COR-L47 (cell line): Measurements from ENCODE around the gene ENTPD1.

Source experiments
- DNase-seq: peaks from one replicate; lab custom pipeline; 2025; lab: John Stamatoyannopoulos, UW

Gene ENTPD1

DNA sequence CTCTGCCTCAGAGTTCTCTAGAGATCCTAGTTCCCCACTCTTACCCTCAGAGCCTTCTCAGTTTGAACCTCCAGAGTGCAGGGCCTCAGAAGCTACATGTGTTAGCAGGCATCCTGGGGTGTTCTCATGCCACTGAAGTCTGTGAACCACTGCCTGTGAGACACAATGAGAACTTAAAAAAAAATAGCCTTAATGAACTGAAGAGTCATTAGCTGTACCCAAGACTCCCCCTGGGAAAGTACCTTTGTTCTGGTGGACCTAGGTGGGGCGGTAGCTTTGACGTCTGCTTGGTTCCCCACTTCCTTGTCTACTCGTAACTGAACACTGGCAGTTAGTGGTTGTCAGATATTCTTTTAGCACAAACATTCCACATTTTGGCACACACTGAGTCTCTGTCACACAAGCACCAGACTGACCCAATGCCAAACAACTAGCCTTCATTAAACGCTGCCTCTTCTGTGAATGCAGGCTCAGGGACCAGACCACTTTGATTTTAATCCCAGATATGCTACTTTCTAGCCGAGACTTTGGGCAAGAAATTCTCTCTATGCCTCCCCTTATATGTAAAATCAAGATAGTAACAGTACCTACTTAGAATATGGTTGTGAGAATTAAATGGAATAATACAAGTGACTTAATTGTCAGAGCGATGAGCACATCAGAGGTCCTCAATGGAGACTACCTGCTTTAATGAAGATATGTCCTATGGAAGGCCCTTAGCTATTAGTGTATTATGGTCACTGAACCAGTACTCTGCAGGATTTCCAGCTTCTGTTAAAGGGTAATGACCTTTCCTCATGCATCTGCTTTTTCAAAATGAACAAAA, 76.5 kb downstream of the ENTPD1 start:
- no peak for DNase-seq

DNA sequence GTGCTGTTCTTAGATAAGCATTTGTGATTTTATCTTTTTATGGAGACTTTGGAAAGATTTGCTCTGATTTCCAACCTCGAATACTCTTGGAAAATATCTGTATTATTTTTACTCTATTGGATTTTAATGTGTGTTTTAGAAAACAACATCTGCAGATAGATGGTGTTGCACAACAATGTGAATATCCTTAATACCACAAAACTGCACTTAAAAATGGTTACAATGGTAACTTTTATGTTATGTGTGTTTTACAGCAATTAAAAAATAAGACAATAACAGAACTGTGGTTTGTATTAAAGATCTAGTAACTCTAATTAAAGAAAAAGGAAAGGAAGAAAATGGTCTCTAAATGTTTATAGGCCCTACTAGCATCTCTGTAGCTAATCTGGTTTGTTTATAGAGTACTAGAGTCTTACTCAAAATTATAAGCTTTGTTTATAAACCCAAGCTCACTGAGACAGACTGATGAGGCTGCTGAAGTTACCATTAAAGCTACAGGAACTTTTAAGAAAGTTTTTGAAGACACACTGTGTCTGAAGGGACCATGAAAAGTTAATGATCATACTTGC, 77.2 kb downstream of the ENTPD1 start:
- DNase-seq, result no peak

GRCh38 chr10:95834406-95834805, 78.4 kb downstream of the ENTPD1 start:
- DNase-seq, result no peak

DNA sequence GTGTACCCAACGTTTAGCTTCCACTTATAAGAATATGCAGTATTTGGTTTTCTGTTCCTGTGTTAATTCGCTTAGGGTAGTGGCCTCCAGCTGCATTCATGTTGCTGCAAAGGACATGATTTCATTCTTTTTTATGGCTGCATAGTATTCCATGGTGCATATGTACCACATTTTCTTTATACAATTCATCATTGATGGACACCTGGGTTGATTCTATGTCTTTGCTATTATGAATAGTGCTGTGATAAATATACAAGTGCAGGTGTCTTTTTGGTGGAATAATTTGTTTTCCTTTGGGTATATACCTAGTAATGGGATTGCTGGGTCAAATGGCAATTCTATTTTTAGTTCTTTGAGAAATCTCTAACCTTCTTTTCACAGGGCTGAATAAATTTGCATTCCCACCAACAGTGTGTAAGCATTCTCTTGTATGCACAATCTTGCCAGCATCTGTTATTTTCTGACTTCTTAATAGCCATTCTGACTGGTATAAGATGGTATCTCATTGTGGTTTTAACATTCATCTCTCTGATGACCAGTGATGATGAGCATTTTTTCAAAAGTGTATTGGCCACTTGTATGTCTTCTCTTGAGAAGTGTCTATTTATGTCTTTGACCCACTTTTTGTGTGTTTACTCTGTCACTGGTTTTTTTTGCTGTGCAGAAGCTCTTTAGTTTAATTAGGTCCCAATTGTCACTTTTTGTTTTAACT, 79.3 kb downstream of the ENTPD1 start:
- no peak for DNase-seq

- no peak for DNase-seq
Measured at GRCh38 chr10:95835911-95836310, 79.9 kb downstream of the ENTPD1 start.

DNA sequence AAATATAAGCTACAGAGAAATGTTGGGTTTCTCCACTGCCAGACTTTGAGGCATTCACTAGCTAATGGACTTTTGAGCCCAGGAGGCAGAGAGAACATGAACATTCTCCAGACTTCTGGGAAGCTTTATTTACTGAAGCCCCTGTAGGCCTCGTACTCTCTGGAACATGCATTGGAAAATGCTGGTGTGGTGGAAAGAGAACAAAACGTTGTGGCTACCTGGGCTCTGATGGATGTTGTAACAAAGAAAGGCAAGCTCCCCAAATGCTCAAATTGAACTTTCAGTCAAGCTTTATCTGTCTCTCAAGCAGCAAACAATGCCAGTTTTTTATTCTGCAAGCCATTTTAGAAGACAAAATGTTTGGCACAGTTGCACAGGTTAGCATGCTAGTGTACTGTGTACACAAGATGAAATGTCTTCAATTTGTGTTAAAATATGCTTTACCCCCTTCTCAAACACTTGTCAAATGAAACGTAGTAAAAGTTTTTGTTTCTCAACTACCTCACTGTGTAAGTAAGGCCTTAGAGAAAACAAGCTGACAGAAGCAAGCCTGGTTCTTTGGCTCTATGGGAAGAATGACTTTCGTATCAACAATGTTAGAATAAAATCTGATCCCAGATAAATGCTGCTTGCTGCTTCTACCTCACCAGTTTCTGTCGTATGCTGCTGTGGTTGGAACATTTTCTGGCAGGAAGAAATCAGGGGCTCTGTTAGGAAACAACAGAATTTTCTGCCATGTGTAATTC, 80.8 kb downstream of the ENTPD1 start:
- DNase-seq, result no peak

DNA sequence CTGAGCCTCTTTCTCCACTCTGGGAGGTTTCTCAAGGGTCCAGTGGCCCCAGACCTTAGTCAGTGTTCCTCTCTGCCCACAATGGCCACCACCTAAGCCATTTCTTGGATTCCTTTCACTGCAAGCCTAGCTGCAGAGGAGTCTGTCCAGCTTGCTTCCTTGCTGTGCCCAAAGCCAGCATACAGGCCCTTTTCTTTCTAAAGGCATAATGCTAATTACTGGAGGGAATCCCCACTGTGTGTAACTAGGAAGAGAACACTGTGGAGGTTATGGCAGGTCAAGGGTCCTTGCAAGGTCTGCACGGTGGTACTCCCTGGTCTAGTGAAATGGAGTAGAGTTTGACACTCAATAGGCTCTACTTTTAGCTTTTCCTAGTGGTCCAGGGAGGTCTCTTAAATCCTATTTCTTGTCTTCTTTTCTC, 81.4 kb downstream of the ENTPD1 start:
- DNase-seq, result no peak

GRCh38 chr10:95837783-95838182, 81.8 kb downstream of the ENTPD1 start:
- DNase-seq, result no peak

DNA sequence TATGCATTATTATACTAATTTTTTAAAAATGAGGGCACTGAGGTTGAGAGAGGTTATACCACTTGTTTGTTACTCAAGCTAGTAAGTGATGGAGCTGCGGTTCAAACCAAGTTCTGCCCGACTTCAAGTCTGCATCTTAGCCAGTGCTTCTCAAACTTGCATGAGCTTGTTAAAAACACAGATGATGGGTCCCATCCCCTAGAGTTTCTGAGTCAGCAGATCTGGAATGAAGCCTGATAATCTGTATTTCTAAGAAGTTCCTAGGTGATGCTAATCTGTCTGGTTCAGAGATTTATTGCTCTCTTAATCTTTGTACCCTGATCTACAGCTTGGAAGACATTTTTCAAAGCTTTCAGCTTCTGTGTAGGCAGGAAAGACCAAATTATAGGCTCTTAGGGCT, 84.2 kb downstream of the ENTPD1 start:
- DNase-seq, result no peak

- DNase-seq, result no peak
Measured at GRCh38 chr10:95840681-95841080, 84.7 kb downstream of the ENTPD1 start.

DNA sequence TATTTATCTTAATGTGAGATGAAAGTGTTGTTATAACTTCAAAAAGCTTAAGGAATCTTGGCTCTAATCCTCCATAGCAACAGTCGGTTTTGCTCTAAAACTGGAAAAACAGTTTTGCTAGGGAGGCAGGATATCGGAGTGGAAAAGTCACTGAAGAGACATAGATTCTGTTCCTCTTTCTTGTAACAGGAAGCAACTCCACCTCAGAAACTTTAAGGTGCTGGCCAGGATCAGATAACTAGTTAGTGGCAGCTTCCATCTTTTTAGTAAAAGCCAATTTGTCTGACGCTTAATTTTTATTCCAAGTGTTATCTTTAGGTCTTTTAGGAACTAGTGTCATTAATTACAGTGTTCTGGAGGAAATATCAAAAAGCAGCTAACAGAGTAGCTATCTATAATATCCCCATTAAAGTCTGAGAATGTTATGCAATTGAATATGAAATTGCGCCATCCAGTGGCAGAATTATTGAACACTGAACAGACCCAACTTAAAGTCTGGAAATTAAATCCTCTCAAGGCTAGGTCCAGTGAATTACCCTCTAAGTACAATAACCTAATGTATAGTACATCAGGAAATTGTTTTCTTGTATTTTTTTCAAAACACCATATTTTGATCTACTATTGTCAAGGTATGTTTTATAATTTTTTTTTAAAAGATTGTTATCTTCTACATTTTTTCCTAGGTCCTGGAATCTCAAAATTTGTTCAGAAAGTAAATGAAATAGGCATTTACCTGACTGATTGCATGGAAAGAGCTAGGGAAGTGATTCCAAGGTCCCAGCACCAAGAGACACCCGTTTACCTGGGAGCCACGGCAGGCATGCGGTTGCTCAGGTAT, 85.9 kb downstream of the ENTPD1 start:
- DNase-seq, result peak; percentile 24

DNA sequence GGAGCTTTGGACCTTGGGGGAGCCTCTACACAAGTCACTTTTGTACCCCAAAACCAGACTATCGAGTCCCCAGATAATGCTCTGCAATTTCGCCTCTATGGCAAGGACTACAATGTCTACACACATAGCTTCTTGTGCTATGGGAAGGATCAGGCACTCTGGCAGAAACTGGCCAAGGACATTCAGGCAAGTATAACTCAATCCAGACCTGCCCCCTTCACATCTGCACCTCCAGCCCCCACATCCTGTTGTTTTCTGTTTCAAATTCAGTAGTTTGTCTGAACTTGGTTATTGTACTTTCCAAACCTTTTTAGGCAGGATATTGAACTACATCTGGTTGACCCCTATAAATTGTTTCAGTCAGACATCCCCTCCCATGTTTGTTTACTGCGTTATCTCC, 89.4 kb downstream of the ENTPD1 start:
- no peak for DNase-seq

GRCh38 chr10:95847007-95847406, 91.0 kb downstream of the ENTPD1 start:
- no peak for DNase-seq

DNA sequence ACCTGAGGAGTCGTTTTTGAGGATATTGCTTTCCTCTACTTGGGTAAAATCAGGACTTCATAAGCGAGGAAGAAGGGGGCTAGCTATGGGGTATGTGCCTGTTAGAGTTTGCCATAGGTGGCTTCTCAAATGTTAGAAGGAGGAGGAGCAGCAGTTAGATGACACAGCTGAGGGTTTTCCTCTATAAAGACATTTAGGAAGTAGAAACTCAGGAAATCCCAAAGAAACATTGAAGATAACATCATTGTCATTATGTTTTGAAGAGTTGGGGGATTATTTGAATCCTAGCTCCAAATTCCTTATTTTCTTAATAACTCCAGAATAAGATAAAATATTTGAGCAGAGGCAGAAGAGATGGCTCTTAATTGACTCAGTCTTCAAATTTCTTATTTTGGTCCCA, 92.9 kb downstream of the ENTPD1 start:
- DNase-seq, result no peak

- DNase-seq, result no peak
Measured at GRCh38 chr10:95850791-95851190, 94.8 kb downstream of the ENTPD1 start.

DNA sequence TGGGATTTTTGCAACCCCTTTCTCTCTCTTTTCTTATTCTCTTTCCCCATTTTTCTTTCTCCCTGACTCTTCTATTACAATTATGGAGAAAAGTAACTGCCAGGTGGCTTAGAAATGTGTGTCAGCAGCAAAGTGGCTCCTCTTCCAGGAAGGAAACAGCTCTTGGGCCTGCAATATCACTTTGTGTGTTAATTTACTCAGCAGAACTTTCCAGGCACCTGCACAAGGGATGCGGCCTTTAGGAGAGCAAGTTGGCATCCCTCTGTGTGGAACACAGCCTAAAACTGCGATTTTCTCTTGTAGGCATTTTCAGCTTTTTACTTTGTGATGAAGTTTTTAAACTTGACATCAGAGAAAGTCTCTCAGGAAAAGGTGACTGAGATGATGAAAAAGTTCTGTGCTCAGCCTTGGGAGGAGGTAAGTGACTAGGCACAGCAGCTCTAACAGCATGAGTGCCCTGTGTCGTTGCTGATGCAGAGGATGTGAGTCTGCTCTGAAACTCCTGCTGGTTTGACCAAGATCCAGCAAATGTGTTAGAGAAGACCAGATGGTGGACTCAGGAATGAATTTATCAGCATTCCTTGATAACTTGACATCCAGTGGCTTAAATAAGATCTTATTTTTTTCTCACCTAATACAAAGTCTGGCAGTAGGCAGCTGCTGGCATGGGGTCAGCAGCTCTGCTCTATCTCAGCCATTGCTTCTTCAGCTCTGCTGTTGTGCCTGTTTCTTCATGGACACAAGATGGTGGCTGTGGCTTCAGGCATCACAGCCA, 104.4 kb downstream of the ENTPD1 start:
- DNase-seq, result no peak

- DNase-seq, result no peak
Measured at GRCh38 chr10:95861386-95861785, 105.4 kb downstream of the ENTPD1 start.

DNA sequence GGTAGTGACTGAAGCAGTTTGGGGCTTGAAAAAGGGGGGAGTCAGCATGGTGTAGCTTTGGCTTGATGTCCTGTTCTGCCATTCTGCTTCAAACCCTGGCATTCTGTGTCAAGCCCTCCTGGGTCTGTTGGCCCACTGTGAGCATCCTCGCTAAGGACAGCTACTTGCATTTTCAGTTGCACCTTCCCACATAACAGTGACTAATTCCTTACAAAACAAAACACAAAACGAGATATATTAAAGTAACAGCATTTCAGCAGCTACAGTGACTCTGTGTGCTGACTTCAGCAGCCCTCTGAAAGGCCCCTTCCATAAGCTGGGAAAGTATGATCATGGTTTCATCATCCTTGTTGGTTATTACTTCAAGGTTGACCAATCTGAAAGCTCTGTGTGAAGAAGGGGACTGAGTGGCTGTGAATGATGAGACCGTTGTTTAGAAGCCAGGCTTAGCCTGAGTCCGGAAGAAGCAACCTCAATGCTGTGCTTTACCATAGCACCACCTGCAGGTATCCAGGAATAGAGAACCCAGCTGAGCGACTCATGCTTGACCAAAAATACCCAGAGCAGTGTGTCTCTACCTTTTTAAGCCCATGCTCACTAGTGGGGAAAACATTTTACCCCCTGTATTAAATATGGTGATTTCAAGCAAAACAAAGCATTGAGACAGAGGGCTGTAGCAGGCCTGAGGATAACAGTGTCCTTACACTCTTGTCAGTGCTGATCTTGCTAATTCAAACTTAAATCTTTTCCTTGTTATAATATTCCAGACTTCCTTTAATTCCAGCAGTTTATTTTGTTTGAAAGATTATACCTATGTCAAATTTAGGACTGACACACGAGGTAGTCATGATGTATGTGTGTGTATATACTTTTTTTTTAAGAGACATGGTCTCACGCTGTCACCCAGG, 109.2 kb downstream of the ENTPD1 start:
- peak; percentile 8 for DNase-seq

- DNase-seq, result no peak
Measured at GRCh38 chr10:95865814-95866466, 110.0 kb downstream of the ENTPD1 start.
